Myocyte (in vitro differentiated cells): ENCODE results near the gene ING5. TPM values are rescaled to one million over a fixed set of nuclear protein-coding genes. Genes with fewer than 3 reads are reported as not detected.
A peak's percentile ranks its signal among the peaks of the same experiment; 100 is the strongest.
"Not testable (repeated sequence)": the region's sequence is repeated elsewhere in the genome, so short reads cannot be mapped to it uniquely, and the experiment has no call there.

Source experiments
- DNase-seq: peaks from one replicate; pipeline ENCODE4 v3.0.0-alpha.2; 2012; ENCODE audit warnings: low read depth
- polyA plus RNA-seq: library from polyadenylated mRNA; unstranded; fragments of >200 nt; gene quantifications from one replicate; pipeline ENCODE4 v1.2.1, GENCODE V29; 2012; ENCODE audit warnings: missing spikeins
- total RNA-seq: library from RNA; depleted of rRNA; stranded (reverse); fragments of >200 nt; gene quantifications from 2 replicates; pipeline ENCODE4 v1.2.3, GENCODE V29; 2014

The ING5 gene
- total RNA-seq: 18.7 and 21.4 TPM in 2 replicates
- 23.5 TPM for polyA plus RNA-seq

DNA sequence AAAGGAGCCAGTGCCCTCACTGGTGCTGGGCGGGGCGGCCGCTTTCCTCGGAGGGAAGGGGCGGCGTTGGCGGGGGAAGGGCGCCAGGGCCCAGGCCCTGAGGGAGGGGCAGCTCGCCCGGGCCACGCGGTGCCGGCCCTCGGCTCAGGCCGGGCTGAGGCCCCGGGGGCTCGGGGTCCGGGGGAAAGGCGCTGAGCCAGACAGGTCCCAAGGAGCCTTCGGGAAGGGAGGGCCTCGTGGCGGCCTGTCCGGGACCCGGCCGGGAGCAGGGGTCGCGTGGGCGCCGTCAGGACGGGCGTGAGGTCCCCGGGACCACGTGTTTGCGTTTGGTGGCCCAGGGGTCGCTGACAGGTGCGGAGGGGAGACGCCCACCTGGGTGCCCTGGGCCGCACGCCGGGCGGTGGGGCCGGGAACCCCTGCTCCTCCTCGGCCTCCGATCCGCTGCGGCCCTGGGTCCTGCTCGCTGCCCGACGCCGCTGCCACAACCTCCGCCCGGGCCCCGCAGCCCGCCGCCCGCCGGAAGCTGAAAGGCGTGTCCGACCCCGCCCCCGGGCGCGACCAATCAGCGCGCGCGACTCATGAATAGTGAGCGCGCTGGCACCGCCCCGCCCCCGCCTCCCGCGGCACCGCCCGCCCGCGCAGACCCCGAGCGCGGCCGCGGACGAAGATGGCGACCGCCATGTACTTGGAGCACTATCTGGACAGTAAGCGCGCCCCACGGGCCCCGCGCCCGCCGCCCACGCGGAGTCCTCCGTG is at the start of gene ING5:
Gene ING5 (plus strand): TSS at position 641 of the 756 bp plus-strand sequence. CDS start 27 bp downstream, at position 668.
- peak; percentile 94 for DNase-seq

DNA sequence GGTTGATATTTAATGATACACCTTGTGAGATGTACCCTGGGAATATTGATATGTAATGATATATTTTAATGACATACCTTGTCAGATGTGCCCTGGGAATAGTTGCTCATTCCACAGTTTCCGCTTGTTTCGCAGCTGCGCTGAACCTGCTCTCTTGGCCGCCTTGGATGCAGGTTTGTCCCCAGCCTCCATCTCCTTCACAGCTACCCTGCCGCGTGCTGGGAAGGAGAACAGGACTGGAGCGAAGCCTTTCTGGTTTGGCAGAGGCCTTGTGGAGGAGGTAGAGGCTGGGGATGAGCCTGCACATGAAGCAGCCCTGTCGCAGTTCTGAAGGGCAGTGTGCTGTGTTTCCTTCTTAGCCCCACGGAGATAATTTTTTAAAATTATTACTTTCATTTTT is 49.7 kb upstream of the ING5 start:
- DNase-seq: no peak

DNA sequence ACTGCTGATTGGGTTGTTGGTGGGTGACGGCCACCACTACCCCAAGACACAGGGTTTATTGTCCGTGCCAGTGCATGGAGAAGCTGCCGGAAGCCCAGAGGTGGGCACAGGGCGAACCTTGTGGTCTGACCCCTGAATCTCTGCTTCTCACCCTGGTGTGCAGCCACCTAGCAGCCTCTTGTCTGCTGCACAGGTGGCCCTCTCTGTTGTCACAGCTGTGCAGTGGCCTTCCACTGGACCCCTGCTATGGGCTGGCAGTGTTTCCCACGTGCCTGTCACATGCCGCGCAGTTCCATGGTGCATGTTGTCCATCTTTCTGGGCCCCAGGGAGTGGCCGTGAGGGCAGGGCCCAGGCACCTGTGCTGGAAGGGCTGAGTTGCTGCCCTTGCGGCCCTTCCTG is 49.1 kb upstream of the ING5 start:
- no peak for DNase-seq

DNA sequence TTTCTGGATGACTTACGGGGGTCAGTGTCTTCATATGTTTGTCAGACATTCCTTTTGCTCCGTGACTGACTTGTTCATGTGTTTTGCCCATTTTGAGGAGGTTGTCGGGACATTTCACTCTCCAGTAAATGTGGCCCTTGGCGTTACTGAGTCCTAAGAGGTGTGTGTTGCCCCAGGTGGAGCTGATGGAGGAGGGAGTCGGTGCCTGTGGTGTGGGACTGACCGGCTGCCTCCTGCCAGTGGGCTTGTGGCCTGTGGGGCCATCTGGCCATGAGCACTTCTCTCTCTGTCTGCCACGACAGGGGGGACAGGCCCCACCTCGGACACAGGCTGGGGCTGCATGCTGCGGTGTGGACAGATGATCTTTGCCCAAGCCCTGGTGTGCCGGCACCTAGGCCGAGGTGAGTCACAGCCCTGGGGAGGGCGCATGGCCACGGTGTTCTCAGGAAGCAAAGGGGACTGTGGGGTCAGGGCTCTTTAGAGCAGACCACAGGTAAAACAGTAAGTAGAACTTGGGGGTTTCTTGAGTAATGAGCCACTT is 48.6 kb upstream of the ING5 start:
- no peak for DNase-seq

DNA sequence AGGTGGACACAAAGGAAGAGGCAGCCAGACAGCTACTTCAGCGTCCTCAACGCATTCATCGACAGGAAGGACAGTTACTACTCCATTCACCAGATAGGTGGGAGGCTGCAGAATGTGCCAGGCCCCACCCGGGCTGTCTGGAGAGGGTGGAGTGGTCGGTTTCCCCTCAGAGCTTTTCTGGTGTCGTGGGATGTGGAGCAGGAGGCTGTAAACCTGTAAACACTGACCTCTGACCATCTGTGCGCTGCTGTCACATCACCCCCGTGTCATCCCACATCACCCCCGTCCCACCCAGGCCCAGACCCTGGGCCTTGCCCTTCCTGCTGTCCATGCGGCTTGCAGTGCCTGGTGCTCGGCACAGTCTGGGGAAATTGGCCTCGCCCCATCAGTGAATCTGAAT is 47.3 kb upstream of the ING5 start:
- no peak for DNase-seq

DNA sequence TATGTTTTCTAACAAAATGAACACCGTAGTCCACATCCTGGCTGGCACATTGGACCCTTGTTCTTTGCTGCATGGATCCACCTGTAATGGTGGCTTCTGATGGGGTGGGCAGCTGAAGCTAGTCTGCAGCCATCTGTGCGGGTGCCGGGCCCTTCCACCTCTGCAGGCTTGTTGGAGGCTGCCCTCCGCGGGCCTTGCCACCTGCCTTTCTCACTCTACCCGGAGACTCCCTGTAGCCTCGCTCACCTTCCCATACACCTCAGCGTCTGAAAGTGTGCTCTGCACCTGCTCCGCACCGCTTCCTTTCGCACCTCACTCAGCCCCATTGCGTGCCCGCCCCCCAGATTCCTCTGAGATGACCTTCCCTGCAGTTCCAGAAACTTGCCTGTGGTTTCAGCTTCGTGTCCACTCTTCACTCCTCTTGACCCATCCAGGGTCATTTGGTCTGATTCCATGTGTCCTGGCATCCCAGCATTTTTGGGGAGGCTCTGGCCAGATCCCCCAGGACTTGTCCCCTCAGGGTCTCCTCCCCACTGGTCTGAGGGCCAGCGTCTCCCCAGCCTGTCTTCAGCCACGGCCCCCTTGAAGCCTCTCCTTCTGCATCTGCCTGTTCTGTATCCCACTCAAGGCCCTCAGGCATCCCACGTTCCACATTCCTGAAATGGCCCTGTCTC is 46.2 kb upstream of the ING5 start:
- DNase-seq: peak; percentile 12

DNA sequence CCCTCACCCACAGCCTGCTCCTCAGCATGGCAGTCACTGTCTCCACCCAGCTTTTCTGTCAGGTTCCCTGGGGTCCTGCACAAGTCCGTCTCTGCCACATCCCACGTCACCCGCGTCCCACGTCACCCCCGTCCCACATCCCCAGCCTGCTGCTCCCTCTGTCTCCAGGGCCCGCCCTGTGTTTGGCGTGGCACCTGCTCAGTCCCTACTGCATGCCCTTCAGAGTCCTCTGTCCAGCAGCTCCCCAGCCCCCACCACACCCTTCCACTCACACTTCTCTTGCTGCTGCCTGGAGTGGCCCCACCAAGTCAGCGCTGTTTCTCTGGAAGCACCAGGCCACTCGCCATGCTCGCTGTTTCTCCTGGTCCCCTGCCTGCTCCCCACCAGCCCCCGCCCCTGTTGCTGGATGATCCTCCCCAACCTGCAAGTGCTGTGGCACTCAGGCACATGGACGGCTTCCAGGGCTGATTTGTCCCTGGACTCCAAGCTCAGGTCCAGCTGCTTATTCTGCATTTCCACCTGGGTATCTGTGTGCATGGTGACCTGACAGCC is 45.6 kb upstream of the ING5 start:
- DNase-seq: no peak

DNA sequence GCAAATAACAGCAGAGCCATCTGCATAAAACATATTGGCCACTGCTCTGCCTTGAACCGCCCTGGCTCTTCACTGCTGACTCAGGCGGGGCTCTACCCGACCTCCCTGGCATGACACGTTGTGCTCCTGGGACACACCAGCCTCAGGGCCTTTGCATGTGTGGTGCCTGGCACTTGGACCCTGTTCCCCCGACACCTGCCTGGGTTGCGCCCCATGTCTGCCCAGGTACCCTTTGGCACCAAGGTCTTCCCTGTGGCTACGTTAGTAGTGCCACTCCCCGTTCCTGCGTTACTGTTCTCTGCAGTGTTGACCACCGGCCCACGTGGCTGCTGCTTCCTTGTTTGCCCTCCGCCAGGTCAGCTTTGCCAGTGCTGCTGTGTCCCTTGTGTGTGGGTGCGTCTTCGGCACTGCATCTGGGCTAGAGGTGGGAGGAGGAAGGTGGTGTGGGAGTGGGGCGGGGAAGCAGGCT is 44.0 kb upstream of the ING5 start:
- no peak for DNase-seq

DNA sequence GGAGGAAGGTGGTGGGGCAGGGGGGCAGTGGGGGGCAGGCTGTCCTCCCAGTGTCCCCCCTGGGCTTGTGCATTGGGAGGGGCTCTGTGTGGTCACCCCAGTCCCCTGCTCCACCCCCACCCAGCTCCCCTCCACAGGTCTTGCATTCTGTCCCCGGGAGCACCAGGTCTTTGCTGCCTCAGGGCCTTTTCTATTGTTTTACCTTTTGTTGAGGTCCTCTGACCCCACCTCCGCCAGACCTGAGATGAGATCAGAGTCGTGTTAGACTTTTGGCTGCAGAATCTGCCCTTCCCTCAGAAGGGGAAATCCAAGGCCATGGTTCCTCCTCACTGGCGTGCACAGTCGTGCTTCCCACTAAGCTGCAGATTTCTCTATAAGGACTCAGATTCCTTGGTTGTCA is 43.5 kb upstream of the ING5 start:
- DNase-seq: no peak

DNA sequence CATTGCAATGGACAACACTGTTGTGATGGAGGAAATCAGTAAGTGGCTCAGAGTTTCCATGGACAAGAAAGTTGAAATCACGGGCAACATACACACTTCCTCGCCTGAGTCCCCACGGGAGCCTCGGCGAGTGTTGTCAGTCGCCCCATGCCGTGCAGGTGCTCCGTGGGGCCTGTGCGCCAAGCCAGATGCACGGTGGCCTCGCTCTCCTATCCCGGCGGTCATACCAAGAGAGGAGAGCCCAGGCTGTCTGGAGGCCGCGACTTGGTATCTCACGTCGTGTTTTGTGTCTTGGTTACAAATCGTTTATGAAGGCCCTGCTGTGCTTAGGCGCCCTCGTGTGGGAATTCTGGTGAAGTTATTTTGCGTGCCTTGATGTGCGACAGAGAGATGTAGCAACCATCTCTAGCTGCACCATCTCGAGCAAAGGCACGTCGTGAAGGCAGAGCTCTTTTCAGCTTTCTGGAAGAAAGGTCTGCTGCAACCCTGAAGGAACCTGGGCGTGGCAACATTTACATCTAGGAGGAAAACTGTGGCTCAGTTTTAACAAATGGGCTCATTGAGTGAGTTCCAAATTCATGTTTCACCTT is 42.6 kb upstream of the ING5 start:
- DNase-seq: peak; percentile 78

DNA sequence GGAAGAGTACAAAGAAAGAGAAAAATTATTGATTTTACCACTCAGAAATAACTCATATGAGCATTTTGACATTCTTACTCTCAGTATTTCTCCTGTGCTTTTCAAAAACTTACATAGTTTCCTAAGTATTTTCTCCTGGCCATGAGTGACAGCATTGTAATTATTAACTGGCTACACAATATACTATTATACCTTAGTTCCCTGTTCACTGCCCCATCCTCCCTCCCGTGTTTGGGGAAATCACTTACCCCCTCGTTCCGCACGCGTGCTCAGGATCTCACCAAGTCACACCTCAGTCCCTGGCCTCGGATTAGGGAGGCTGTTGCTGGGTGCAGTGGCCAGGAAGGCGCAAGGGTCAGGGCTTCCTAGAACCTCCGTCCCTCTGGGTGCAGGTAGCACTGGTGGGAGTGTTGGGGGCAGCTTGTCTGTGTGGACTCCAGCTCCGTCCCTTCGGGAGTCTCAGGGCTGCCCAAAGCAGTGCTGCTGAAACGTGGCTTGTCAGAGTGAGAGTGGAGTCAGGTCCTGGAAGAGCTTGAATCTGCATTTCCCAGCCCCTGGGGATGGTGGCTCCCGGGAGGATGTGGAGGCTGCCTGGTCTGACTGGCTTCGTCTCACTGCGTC is 41.1 kb upstream of the ING5 start:
- DNase-seq: no peak

DNA sequence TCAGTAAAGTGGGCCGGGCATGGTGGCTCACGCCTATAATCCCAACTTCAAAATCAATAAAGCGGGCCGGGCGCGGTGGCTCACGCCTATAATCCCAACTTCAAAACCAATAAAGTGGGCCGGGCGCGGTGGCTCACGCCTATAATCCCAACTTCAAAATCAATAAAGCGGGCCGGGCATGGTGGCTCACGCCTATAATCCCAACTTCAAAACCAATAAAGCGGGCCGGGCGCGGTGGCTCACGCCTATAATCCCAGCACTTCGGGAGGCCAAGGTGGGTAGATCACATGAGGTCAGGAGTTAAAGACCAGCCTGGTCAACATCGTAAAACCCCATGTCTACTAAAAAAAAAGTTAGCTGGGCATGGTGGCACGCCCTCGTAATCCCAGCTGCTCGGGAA is 39.1 kb upstream of the ING5 start:
- DNase-seq: not testable (repeated sequence)

DNA sequence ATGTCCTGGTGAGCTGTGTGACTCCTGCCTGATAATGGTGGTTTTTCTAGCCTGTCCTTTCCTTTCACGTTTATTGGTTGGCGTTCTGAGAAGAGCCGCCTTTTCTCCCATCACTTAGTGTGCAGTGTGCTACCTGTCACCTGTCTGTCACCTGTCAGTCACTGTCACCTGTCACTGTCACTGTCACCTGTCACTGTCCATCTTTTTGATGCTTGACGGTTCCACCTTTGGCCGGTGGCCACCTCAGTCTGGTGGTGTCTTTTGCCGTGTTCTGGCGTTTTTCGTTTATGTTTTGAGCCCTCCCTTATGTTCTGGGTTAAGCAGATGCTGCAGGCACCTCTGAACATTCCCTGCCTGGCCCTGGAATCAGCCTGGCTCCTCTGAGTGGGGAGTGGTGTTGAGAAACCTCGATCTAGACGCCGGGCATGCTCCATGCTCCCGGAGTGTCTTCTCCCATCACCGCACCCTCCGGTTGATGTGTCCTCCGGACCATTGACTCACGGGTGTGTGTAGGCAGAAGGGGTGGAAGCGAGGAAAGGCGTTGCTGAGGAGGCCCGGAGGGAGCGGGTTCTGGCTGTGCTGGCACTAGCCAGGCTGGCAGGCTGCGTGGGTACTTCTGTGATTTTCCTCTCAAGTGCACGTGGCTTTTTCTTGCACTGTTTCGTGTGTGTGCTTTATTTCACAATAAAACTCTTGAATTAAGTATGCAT is 36.0 kb upstream of the ING5 start:
- DNase-seq: no peak

DNA sequence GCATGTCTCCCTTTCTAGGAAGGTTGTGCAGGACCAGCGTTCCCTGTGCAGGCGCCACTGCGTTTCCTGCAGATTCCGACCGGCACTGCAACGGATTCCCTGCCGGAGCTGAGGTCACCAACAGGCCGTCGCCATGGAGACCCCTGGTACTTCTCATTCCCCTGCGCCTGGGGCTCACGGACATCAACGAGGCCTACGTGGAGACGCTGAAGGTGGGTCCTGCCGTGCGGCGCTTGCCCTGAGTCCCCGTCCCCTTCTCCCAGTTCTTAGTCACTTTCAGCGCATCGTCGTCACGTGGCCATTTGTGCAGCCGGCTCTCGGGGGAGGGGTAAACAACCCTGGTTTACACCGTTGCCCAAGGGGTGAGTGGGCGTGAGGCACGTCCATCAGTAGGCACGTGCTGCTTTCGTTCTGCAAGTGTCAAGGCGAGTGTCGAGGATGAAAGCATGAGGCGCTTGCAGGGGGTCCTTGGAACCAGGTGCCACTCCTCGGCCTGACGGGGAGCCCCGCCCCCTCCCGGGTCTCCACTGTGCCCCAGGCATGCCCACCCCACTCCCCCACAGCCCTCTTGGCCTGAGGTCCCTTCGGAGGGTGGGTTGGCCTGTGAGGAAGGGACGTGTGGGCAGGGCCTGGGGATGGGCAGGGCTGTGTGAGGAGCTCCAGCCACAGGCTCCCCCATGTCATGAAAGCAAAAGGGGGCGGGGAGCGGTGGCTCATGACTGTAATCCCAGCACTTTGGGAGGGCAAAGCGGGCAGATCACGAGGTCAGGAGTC is 35.0 kb upstream of the ING5 start:
- DNase-seq: no peak

DNA sequence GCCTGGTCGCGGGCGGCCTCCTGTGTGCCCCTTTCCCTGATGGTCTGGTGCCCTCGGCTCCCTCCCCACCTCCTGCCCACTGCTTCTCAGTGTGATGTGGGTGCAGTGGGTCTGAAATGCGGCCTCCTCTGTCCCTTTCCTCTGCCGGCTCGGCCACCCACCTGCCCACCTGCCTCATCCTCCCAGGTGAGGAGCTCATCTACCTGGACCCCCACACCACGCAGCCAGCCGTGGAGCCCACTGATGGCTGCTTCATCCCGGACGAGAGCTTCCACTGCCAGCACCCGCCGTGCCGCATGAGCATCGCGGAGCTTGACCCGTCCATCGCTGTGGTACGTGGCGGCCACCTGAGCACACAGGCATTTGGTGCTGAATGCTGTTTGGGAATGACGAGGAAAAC is 33.5 kb upstream of the ING5 start:
- DNase-seq: no peak

DNA sequence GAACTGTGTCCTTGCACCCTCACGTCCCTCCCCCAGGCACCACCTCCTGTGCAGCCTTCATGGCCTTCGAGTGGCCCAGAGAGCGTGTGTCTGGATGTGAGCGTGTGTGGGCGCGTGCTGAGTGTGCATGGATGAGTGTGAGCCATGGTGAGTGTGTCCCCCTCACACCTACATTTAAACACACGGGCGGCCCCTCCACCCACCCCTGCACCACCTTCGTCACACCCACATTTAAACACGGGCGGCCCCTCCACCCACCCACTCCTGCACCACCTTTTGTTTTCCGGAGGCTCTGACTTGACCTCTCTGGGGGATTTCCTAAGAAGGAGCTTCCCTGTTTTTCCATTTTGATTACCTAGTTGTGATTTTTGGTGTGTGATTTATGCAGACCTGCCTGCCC is 33.0 kb upstream of the ING5 start:
- DNase-seq: no peak

DNA sequence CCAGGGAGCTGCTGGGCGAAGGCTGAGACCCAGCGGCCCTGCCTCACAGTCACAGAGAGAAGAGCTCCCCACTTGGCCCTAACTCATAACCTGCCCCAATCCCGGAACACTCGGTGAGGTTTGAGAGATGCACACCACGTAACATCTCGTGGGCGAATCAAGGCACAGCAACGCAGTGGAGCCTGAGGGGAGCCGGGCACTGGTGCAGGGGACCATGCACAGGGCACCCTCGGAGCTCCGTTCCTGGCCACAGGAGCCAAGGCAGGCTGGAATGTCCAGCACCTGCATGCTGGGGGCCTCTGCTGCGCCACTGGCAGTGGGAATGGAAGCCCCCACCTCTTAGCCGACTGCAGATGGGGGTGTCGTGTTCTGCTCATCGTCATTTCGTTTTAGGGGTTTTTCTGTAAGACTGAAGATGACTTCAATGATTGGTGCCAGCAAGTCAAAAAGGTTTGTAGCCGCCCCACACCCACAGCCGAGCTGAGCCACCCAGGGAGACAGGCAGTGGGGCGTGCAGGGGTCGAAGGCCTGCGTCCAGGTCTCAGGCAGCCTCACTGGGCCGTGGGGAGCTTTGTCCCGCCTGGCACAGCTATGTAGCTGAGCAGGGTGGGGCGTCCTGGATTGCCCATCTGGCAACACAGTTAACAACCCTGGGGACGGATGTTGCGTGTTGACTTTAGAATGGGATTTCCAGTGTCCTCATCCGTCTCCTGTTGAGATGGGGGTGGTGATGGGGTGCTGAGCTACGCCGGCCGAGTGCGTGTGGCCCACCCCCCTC is 31.3 kb upstream of the ING5 start:
- no peak for DNase-seq

DNA sequence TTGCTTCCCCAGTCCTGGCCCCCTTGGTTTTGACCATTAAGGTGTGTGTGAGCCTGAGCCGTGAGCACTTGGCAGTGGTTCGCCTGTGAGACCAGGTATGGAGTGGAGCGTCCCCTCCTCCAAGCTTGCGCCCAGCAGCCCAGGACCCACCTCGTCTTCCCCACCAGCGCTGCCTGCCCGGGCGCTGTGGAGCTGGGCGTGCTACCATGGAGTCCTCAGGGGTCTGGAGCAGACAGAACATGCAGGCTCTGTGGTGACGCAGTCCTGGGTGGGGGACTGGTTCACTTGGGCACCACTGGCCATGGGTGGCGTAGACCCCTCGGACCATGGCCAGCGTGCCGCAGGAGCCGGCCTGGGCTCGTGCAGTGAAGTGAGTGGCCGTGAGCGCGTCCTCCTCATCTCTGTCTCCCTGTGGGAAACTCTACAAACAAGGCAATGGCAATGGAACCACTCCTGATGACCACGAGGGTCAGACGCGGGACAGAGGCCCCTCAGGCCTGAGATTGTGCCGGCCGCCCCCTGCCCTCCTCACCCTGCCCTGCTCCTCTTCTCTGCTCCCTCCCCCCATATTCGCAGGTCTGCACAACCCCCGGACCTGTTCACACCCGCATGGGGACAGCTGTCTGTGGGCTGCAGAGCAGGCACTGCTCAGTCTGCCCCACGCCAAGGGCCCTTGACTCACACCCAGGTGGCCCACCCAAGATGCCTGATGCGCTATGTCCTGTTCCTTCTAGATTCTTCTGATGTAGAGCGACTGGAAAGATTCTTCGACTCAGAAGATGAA is 30.2 kb upstream of the ING5 start:
- DNase-seq: no peak
